Thoracic aorta (tissue), 2 donors: ENCODE measurements around the gene LTN1. TPM values are rescaled to one million over a fixed set of nuclear protein-coding genes. Genes with fewer than 3 reads are reported as not detected.
A peak's percentile ranks its signal among the peaks of the same experiment; 100 is the strongest.
"Not testable (repeated sequence)": the region's sequence is repeated elsewhere in the genome, so short reads cannot be mapped to it uniquely, and the experiment has no call there.

Source experiments
- ATAC-seq: fragments of 150-250 bp; one replicate; pipeline ENCODE4 v1.8.0; 2017; ENCODE audit warnings: low read depth; ENCODE audit not compliant: insufficient number of reproducible peaks, low FRiP score
- DNase-seq: peaks from one replicate; pipeline ENCODE4 v3.0.0-alpha.2; 2020; ENCODE audit warnings: low spot score
- H3K27ac ChIP-seq, 2 donors: fragments of 200-600 bp; sonication (generic); 1 replicate in 1 of 2; 2 replicates in 1 of 2; pipeline ENCODE4 v1.5.1; 2016; ENCODE audit warnings: mild to moderate bottlenecking in 2 of 2, moderate library complexity in 2 of 2
- H3K27me3 ChIP-seq: fragments of 200-600 bp; sonication (generic); replicated peaks from 2 replicates; pipeline ENCODE4 v1.6.0; 2016; ENCODE audit warnings: mild to moderate bottlenecking; ENCODE audit not compliant: insufficient read depth
- H3K36me3 ChIP-seq: fragments of 200-600 bp; sonication (generic); one replicate; pipeline ENCODE4 v1.5.1; 2016
- H3K4me1 ChIP-seq, 2 donors: fragments of 200-600 bp; sonication (generic); 1 replicate in 1 of 2; 2 replicates in 1 of 2; pipeline versions ENCODE4 v1.5.1 to v1.6.0; 2016; ENCODE audit warnings: low read depth in 2 of 2, mild to moderate bottlenecking in 1 of 2; ENCODE audit not compliant: control insufficient read depth in 1 of 2
- H3K4me3 ChIP-seq: fragments of 200-600 bp; sonication (generic); 2 replicates; pipeline ENCODE4 v1.5.1; 2016; ENCODE audit warnings: mild to moderate bottlenecking
- H3K9me3 ChIP-seq: fragments of 200-600 bp; sonication (generic); 2 replicates; pipeline ENCODE4 v1.5.1; 2016
- CTCF ChIP-seq: fragments of 200-600 bp; sonication (generic); IDR thresholded peaks from one replicate; pipeline ENCODE4 v1.5.1; 2019; ENCODE audit warnings: antibody characterized with exemption
- total RNA-seq, 2 donors: library from RNA; depleted of rRNA; stranded (reverse); fragments of >200 nt; gene quantifications; one replicate each; pipeline versions ENCODE4 v1.1.0 to v1.2.3, GENCODE V29; 2016

Gene LTN1
- total RNA-seq, 2 donors from 2014 or later: 23.4 to 26.8 TPM

- TF ChIP-seq CTCF: no peak
- H3K4me3 ChIP-seq: peak overlapping the region; percentile 90
- ATAC-seq (no peak), DNase-seq (no peak)
- peak overlapping the region; percentile 73 to 74 for H3K27ac ChIP-seq
- H3K36me3 ChIP-seq: no peaks in the 10 kb centered on the region
- peaks cover 13 to 21% of the 10 kb centered on the region in 2 donors for H3K4me1 ChIP-seq
- H3K27me3 ChIP-seq: no peaks in the 10 kb centered on the region
- no peaks in the 10 kb centered on the region for H3K9me3 ChIP-seq
Observed at GRCh38 chr21:29018540-29018939, 25.9 kb upstream of the LTN1 start.

- Histone ChIP-seq H3K4me1 (peaks cover 13 to 21% of the 10 kb centered on the region in 2 donors), H3K36me3 (no peaks in the 10 kb centered on the region), H3K4me3 (peak overlapping the region; percentile 90), H3K27ac (peak overlapping the region in 1 of 2 donors; percentile 61), H3K27me3 (no peaks in the 10 kb centered on the region), H3K9me3 (no peaks in the 10 kb centered on the region)
- ATAC-seq: no peak
- no peak for DNase-seq
- TF ChIP-seq CTCF: no peak
Observed at GRCh38 chr21:29017639-29018237, 25.1 kb upstream of the LTN1 start.

- H3K27ac ChIP-seq, DNase-seq, ATAC-seq, H3K4me3 ChIP-seq, H3K9me3 ChIP-seq, H3K27me3 ChIP-seq, H3K4me1 ChIP-seq: not testable (repeated sequence)
- peaks cover 13% of the 10 kb centered on the region for H3K36me3 ChIP-seq
Observed at GRCh38 chr21:29011236-29011635, 18.6 kb upstream of the LTN1 start.

GRCh38 chr21:29008367-29008766 lies 15.7 kb upstream of the LTN1 start:
- ATAC-seq (no peak), DNase-seq (no peak)
- no peak overlapping the region for H3K27ac ChIP-seq
- H3K27me3 ChIP-seq: no peaks in the 10 kb centered on the region
- no peaks in the 10 kb centered on the region for H3K9me3 ChIP-seq
- peaks cover 0 to 6% of the 10 kb centered on the region in 2 donors for H3K4me1 ChIP-seq
- H3K36me3 ChIP-seq: peaks cover 13% of the 10 kb centered on the region
- H3K4me3 ChIP-seq: no peak overlapping the region
- TF ChIP-seq CTCF: no peak

- Histone ChIP-seq H3K36me3 (peaks cover 13% of the 10 kb centered on the region), H3K27ac (no peak overlapping the region), H3K27me3 (no peaks in the 10 kb centered on the region), H3K4me1 (peaks cover 0 to 6% of the 10 kb centered on the region in 2 donors), H3K4me3 (no peak overlapping the region), H3K9me3 (no peaks in the 10 kb centered on the region)
- DNase-seq: no peak
- no peak for TF ChIP-seq CTCF
- ATAC-seq: no peak
Observed at GRCh38 chr21:29007810-29008209, 15.1 kb upstream of the LTN1 start.

GRCh38 chr21:29007135-29007534 lies 14.5 kb upstream of the LTN1 start:
- Histone ChIP-seq H3K4me1 (peaks cover 0 to 6% of the 10 kb centered on the region in 2 donors), H3K27me3 (no peaks in the 10 kb centered on the region), H3K4me3 (no peak overlapping the region), H3K27ac (no peak overlapping the region), H3K9me3 (no peaks in the 10 kb centered on the region), H3K36me3 (peaks cover 13% of the 10 kb centered on the region)
- DNase-seq (no peak), ATAC-seq (no peak)
- no peak for TF ChIP-seq CTCF
